GM18519 (cell line): ENCODE results near the gene FOXI3.

Source experiments
- ATAC-seq: cut with Tn5 transposase; IDR thresholded peaks from one replicate; pipeline ENCODE4 v1.9.1; 2021; ENCODE audit warnings: mild to moderate bottlenecking, moderate library complexity; ENCODE audit not compliant: unreplicated experiment, low FRiP score

FOXI3 gene

DNA sequence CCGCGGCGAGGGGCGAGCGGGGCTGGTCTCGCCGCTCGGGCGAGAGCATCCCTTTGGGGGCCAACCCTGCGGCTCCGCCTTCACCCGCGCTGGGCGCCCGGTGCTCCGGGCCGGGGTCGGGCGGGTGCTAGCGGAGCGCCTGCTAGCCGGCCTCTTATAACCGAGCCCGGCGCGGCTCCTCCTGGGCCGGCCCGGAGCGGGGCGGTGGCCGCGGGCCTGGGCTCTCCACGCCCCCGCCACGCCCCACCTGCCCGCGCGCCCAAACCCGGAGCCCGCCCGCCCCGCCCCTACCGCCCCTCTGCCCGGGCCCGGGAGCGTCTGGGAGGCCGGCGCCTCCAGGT is at the start of gene FOXI3:
Gene FOXI3, minus strand, starts transcription at position 129 of the 341 bp plus-strand sequence. CDS start 158 bp downstream, outside the sequence.
- no peak for ATAC-seq

DNA sequence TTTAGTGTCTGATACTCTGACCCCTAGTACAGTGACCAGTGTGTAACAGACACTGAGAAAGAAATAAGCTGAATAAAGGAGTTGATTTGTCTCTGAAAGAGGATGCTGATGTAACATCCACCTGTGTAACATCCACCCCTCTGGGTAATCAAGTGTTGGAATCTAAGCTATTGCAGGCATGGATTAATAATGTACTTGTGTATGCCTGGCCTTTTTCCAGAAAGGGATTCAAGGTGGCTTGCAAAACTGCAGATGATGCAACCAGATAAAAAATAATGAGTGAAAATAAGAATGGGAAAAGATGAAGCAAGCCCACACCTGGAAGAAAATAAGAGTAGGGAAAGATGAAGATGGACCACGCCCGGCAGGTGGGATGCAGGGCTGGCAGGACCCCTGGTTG is 48.2 kb upstream of the FOXI3 start:
- ATAC-seq: no peak

GRCh38 chr2:88499204-88499603 is 46.7 kb upstream of the FOXI3 start:
- ATAC-seq: no peak

DNA sequence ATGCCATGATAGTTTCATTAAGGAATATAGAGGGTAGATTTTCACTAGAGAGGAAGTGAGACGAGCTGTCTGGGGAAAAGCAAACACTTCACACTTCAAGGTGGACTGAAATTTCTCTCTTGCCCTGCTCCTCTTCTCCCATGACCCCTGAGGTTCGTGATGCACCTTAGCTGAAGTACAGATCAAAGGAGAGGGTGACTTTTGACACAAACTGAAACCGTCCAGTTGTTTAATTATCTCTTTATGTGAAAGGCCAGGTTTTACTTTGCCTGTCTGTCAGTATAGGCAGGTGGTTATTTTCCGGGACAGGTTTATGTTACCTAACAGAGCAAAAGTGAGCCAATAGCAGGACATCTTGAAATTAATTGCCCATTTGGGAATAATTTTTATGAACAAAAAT is 41.0 kb upstream of the FOXI3 start:
- ATAC-seq: no peak

- ATAC-seq: no peak
Measured at GRCh38 chr2:88492002-88492401, 39.5 kb upstream of the FOXI3 start.

DNA sequence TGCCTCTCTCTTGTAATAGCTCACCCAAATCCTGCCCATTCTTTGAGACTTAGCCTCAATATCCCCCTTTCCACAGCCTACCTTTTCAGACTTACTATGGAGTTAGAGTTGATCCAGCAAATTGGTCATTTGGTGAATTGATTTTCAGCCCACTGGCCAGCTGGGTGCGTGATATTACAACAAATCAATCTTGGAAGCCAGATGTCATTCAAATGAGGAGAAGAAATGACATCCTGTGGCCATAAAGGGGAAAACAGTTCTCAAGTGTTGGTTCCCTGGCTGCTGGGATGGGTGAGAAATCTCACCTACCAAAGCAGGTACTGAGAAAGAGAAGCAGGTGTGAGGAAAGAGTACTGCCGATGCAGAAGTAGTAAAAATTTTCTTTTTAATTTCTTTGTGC is 36.7 kb upstream of the FOXI3 start:
- ATAC-seq: no peak

DNA sequence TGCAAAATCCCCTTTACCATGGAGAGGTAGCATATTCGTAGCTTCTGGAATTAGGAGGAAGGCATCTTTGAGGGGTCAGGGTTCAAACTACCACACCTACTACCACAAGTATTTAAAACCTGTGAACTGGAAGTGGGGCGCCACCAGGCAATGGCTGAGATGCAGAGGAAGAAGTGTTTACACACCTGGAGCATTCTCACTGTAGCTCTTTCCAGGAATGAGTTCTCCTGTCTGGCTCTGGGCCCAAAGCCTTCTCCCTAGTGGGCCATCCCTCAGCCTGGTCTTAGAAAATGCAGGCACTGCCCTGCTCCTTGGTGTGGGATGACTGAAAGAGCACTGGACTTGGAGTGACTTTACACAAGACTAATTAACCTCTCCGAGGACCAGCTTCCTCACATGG is 30.7 kb upstream of the FOXI3 start:
- ATAC-seq: no peak

GRCh38 chr2:88481691-88482336 is 29.3 kb upstream of the FOXI3 start:
- no peak for ATAC-seq

DNA sequence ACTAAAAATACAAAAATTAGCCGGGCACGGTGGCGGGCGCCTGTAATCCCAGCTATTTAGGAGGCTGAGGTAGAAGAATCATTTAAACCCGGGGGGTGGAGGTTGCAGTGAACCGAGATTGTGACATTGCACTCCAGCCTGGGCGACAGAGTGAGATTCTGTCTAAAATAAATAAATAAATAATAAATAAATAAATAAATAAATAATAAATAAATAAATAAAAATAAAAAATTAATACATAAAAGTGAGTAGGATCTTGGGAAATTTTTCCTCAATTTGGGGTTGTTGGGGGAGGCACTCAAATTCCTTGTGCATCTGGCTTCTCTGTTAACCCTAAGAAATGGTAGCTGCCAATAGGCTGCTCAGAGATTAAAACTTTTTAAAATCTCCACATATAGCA is 20.3 kb upstream of the FOXI3 start:
- no peak for ATAC-seq

DNA sequence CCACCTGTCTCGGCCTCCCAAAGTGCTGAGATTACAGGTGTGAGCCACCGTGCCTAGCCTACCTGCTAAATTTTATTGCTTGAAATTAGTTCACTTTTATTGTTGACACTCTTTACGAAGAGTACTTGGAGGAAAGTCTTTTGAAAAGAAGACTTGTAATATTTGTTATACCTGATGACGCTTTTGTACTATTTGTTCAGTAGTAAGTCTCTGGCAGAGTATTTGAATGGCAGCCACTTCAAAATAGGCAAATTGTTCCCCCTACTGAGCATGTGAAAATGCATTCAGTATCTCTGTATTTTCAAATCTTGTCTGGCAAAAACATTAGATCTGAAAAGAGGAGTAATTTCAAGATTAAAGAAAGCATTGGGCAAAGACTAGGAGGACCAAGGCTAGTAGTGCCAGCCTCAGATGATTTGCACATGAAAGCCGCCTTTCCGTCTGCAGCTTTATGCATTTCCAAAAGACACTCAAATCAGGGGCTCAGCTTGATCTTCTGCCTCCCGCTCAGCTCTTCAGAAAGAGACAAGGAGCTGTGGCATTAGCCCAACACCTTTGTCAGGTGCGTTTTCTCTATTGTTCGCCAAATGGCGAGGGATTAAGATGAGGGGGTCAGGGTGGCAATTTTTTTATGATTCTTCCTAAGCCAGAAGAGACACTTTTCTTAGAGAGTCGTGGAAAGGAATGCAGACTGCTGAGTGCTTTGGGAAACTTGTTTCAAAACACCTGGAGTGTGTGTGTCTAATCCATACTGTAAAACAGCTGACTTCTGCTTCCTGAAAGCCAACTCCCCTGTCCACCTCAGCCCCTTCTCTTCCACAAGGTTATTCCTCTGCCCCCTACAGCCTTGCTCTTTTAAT is 18.8 kb upstream of the FOXI3 start:
- no peak for ATAC-seq

DNA sequence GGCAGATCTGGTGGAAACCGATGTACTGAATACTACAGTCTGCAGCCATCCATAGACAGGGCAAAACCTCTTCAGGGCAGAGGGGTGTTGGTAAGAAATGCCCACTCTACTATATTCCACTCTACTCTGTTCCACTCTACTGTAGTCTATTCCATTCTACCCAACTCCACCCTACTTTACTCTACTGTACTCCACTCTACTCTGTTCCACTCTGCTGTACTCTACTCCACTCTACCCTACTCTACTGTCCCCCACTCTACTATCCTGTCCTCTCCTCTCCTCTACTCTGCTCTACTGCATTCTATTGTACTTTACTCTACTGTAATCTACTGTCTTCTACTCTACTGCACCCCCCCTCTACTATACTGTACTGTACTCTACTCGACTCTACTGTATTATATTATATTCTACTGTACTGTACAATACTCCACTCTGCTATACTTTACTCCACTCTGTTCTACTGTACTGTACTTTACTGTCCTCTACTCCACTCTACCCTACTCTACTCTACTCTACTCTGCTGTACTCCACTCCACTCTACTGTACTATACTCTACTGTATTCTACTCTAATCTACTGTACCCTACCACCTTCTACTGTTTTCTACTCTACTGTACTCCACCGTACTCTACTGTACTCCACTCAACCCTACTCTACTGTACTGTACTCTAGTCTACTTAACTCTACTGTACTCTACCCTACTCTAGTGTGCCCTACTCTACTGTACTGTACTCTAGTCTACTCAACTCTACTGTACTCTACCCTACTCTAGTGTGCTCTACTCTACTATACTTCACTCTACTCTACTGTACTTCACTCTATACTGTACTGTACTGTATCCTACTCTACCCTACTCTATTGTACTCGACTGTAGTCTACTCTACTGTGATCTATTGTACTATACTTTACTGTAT is 17.0 kb upstream of the FOXI3 start:
- no peak for ATAC-seq

GRCh38 chr2:88464153-88464552 is 11.7 kb upstream of the FOXI3 start:
- no peak for ATAC-seq

DNA sequence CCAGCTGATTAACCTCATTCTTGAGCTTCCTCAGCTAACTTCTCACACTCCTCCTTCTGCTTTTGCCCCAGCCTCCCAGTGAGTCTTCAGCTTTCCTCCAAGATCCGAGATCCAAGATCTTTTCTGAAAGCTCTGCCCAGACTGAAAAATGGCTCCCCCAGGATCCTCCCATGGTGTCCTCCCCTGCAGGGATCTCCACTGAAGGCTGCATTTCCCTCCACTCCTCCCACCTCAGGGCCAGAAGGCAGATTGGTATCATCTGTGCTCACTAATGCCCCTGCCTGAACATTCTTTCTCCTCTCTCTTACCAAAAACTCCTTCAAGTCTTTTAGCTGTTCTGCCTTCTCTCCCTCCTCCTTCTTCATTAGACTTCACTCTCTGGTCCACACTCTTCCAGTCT is 6.1 kb upstream of the FOXI3 start:
- no peak for ATAC-seq

GRCh38 chr2:88452980-88453582 is 588 bp upstream of the FOXI3 start:
- ATAC-seq: no peak

DNA sequence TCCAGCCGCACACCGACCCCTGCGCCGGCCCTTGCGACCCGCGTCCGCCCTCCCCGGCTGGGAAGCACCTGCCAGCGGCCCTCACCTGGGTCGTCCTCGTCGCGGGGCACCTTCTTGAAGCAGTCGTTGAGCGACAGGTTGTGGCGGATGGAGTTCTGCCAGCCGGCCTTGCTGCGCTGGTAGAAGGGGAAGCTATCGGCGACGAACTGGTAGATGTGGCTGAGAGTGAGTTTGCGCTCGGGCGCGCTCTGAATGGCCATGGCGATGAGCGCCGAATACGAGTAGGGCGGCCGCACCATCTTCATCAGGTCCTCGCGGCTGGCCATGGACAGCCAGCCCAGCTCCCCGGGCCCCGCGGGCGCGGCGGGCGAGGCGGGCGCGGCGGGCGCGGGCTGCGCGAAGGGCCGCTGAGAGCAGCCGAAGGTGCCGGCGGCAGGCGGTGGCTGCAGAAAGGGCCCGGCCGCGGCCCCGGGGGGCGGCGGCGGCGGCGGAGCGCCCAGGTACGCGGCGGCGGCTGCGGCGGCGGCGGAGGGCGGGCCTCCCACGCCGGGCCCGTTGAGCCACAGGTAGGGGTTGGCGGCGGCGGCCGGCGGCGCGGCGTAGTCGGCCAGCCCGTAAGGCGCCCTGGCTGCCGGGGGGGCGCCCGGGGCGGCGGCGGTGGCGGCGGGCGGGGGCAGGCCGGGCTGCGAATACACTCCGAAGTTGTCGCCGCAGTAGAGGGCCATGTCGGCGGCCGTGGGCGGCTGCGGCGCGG is 505 bp downstream of the FOXI3 start:
- no peak for ATAC-seq

DNA sequence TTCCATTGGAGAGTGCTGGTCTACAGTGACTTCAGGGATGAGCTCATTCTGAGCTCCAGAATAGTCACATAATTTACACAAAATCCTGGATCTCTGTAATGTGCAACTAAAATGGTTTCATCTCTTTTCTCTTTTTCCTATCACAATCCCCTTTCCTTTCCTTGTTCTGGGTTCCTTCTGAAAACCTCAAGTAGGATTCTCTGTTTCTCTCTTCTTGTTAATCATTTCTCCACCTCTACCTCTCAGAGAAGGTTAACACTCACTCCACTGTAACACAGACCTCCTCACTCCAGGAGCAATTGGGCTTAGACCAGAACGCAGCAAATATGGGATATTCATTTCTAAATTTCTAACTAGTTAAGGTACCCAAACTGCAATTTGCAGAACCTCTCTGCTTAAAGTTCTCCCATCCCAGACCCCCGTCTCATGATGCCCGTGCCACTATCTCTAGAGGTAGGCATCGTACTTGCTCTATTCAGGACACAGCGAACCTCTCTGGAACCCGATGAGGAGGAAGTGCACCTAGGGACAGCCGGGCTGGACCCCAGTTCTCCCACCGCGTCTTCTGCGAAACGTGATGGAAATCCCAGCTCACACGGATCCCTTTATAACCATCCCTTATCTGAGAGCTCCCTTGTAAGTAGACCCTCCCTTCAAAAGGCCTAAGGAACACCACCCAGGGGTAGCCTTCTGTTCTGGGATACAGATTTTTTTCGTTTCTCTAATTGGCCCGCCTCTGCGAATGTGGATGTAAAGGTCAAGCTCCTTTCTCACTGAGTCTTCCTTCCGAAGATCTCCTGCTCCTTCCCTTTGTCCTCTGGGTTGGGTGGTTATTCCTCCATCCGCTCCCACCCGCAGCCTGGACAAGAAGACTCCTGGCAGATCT is 1.3 kb downstream of the FOXI3 start:
- ATAC-seq: no peak

DNA sequence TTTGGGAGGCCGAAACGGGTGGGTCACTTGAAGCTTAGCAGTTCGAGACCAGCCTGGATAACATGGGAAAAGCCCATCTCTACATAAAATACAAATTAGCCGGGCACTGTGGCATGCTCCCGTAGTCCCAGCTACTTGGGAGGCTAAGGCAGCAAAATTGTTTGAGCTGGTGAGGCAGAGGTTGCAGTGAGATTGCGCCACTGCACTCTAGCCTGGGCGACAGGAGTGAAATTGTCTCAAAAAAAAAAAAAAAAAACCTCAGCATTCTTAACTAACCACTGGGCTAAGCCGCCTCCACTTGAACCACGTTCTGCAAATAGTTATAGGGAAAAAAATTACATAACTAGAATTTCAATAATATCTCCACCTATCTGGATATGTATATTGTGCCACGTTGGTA is 2.3 kb downstream of the FOXI3 start:
- no peak for ATAC-seq

- ATAC-seq: no peak
Measured at GRCh38 chr2:88448248-88448647, 4.2 kb downstream of the FOXI3 start.

- no peak for ATAC-seq
Measured at GRCh38 chr2:88443353-88443938, 9.0 kb downstream of the FOXI3 start.
